SK-N-MC (cell line): ENCODE results near the gene PTPRN2.

Experiments
- DNase-seq: peaks from one replicate; pipeline ENCODE4 v3.0.0-alpha.2; 2011; ENCODE audit warnings: low read depth, low spot score
- H3K27ac ChIP-seq: fragments of 200-600 bp; sonication (generic); 2 replicates; pipeline ENCODE4 v1.5.1; 2016; ENCODE audit warnings: mixed run types
- H3K36me3 ChIP-seq: fragments of 200-600 bp; sonication (generic); 2 replicates; pipeline ENCODE4 v1.6.1; 2017; ENCODE audit warnings: antibody characterized with exemption, low read length, mixed read lengths; ENCODE audit not compliant: insufficient read depth
- H3K4me3 ChIP-seq: fragments of 200-600 bp; sonication (generic); 2 replicates; pipeline ENCODE4 v1.5.1; 2016
- H3K9ac ChIP-seq: fragments of 200-600 bp; sonication (generic); 2 replicates; pipeline ENCODE4 v1.8.0; 2017; ENCODE audit warnings: mixed run types, mixed read lengths; ENCODE audit not compliant: insufficient read length
- H3K9me3 ChIP-seq: fragments of 200-600 bp; sonication (generic); 2 replicates; pipeline ENCODE4 v1.6.1; 2017; ENCODE audit warnings: low read depth, mild to moderate bottlenecking, antibody characterized with exemption, low read length, moderate library complexity, mixed read lengths
- EZH2 ChIP-seq: fragments of 200-600 bp; sonication (generic); IDR thresholded peaks from one replicate; pipeline ENCODE4 v1.6.1; 2017; ENCODE audit warnings: antibody characterized with exemption
- FOXP2 ChIP-seq: optimal IDR thresholded peaks from 2 replicates; pipeline ENCODE3; 2011; ENCODE audit warnings: mild to moderate bottlenecking, moderate library complexity; ENCODE audit not compliant: insufficient read depth; ENCODE audit errors: extremely low read length, control extremely low read depth
- POLR2AphosphoS5 ChIP-seq: IDR thresholded peaks from 2 replicates; pipeline ENCODE4 v1.6.1; 2012; ENCODE audit warnings: mild to moderate bottlenecking, low read depth, low read length, borderline replicate concordance

The PTPRN2 gene

DNA sequence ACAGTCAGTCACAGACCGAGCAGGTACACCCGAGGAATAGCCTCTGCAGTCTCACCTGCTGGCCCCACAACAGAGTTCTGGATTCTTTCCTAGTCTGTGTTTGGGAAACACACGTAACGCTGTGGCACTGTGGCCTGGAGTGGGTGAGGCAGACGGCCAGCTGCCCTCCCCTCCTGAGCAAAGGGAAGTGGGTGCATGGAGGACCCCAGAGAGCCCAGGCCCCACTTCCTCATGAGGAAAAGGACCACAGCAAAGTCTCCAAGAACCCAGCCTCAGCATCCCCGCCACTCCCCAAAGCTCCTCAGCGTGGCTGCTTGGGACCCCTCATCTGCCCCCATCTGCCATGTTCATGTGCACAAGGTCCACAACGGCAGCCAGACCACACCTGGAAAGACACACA lies 530.2 kb downstream of the PTPRN2 start:
- TF ChIP-seq FOXP2 (no peak), EZH2 (no peak), POLR2AphosphoS5 (no peak)
- Histone ChIP-seq H3K9ac (no peak overlapping the region), H3K36me3 (no peaks in the 10 kb centered on the region), H3K9me3 (no peaks in the 10 kb centered on the region), H3K4me3 (no peak overlapping the region), H3K27ac (no peak overlapping the region)
- no peak for DNase-seq

DNA sequence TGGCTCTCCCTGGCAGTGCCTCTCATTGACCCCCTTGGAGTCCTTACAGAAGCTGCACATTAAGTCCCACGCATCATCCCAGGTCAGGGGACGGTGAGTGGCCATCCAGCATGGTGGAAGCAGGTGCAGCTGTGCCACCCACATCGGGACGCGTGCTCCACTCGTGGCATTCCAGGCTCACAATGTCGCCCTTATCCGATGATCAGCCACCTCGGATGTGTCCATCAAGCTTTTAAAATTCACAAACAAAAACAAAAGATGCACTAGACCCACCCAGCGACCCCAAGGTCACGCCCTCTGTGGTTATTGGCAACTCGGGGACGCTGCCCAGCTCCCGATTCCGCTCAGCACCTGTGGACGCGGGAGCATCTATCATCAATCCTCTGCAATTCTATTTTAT lies 530.9 kb downstream of the PTPRN2 start:
- no peak overlapping the region for H3K27ac ChIP-seq
- no peaks in the 10 kb centered on the region for H3K9me3 ChIP-seq
- DNase-seq: no peak
- no peaks in the 10 kb centered on the region for H3K36me3 ChIP-seq
- no peak overlapping the region for H3K9ac ChIP-seq
- TF ChIP-seq FOXP2: no peak
- no peak for TF ChIP-seq POLR2AphosphoS5
- TF ChIP-seq EZH2: no peak
- H3K4me3 ChIP-seq: no peak overlapping the region

DNA sequence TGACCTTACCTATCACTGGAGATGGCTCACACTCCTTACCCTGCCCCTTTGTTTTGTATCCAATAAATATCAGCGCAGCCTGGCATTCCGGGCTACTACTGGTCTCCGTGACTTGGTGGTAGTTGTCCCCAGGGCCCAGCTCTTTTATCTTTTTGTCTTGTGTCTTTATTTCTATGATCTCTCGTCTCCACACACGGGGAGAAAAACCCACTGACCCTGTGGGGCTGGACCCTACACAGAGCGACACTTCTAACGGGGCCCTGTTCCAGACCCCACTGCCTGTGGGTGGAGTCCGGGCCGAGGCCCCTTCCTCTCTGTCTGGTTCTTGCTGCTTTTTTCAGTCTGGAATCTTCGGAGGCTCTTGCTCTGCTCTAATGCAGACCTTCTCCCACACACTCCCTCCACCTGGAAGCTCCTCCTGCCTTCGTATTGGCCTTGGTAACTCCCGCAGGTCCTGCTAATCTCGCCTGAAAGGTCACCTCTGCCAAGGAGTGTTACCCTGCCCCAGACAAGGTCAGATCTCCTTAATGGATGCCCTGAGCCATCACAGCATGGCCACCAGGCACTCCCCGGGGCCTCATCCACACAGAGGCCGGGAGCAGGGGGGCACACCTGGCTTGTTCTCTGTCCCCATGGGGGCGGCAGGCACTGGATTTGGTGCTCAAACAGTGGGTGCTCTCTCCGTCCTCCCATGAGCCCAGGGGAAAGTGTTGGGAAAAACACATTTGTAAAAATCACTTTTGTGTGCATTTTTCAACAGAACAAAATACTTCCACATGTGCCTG lies 531.7 kb downstream of the PTPRN2 start:
- no peak for DNase-seq
- no peak overlapping the region for H3K27ac ChIP-seq
- no peaks in the 10 kb centered on the region for H3K36me3 ChIP-seq
- H3K4me3 ChIP-seq: no peak overlapping the region
- TF ChIP-seq FOXP2 (no peak), POLR2AphosphoS5 (no peak), EZH2 (no peak)
- no peak overlapping the region for H3K9ac ChIP-seq
- no peaks in the 10 kb centered on the region for H3K9me3 ChIP-seq

DNA sequence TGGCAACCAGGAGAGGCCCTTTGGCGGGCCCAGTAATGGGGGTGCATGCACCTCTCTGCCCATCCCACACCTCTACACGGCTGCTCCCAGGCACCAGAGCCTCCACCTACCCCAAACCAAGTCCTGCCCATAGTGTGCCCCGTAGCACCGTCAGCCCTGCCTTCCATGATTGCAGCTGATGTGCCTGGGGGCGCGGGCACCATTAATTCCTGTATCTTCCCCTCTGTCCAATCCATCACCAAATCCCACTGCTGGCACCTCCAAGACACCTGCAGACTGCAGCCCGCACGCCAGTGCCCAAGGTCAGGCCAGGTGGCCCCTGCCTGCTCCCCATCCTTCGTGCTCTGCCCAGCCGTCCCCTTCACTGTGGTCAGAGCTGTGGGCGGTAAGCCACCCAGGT lies 533.0 kb downstream of the PTPRN2 start:
- TF ChIP-seq EZH2: no peak
- no peak for TF ChIP-seq POLR2AphosphoS5
- TF ChIP-seq FOXP2: no peak
- no peak overlapping the region for H3K27ac ChIP-seq
- DNase-seq: no peak
- H3K36me3 ChIP-seq: no peaks in the 10 kb centered on the region
- H3K4me3 ChIP-seq: no peak overlapping the region
- H3K9ac ChIP-seq: no peak overlapping the region
- no peaks in the 10 kb centered on the region for H3K9me3 ChIP-seq

DNA sequence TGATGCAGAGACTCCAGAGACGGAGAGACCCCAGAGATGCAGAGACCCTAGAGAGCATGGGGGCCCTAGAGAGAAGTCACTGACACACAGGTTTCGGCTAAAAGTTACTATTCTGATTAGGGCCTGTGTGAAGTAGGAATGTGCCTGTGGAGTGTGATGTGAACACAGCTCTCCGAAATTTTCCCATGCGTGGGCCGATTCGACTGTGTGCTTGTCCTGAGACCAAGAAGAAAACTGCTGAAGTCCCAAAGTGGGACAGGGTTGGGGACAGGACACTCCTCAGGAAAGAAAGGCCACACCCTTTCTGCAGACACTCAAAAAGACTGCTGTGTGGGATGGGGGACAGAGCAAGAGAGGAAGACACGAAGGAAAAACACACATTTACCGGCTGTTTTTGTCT lies 533.5 kb downstream of the PTPRN2 start:
- Histone ChIP-seq H3K27ac (no peak overlapping the region), H3K9ac (no peak overlapping the region), H3K4me3 (no peak overlapping the region), H3K36me3 (no peaks in the 10 kb centered on the region), H3K9me3 (no peaks in the 10 kb centered on the region)
- no peak for DNase-seq
- no peak for TF ChIP-seq EZH2
- TF ChIP-seq POLR2AphosphoS5: no peak
- no peak for TF ChIP-seq FOXP2

DNA sequence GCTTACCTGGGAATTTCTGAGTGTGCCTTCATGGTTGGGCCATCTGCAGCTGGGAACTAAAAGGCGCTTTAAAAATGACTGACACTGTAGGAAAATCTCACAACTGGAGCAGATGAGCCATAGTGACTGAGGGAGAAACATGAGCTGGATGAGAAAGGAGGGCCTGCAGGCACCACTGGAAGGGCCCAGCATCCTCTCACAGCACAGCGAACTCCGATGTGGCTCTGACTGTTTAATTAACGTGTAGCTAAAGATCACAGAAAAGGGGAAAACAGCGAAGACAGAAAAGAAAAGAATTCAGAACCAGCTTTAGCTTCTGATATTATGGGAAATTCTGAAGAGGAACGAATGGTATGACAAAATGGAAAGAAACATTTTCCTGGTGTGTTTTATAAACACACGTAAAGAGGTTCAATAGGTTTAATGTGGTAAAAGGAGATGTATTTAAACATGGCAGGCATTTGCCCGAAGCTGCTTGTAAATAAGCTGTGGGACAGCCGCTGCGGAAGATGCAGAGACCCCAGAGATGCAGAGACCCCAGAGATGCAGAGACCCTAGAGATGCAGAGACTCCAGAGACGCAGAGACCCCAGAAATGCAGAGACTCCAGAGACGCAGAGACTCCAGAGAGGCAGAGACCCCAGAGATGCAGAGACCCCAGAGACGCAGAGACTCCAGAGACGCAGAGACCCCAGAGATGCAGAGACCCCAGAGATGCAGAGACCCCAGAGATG lies 534.3 kb downstream of the PTPRN2 start:
- Histone ChIP-seq H3K27ac (no peak overlapping the region), H3K36me3 (no peaks in the 10 kb centered on the region), H3K4me3 (no peak overlapping the region), H3K9me3 (no peaks in the 10 kb centered on the region), H3K9ac (no peak overlapping the region)
- no peak for DNase-seq
- no peak for TF ChIP-seq POLR2AphosphoS5
- no peak for TF ChIP-seq EZH2
- TF ChIP-seq FOXP2: no peak

DNA sequence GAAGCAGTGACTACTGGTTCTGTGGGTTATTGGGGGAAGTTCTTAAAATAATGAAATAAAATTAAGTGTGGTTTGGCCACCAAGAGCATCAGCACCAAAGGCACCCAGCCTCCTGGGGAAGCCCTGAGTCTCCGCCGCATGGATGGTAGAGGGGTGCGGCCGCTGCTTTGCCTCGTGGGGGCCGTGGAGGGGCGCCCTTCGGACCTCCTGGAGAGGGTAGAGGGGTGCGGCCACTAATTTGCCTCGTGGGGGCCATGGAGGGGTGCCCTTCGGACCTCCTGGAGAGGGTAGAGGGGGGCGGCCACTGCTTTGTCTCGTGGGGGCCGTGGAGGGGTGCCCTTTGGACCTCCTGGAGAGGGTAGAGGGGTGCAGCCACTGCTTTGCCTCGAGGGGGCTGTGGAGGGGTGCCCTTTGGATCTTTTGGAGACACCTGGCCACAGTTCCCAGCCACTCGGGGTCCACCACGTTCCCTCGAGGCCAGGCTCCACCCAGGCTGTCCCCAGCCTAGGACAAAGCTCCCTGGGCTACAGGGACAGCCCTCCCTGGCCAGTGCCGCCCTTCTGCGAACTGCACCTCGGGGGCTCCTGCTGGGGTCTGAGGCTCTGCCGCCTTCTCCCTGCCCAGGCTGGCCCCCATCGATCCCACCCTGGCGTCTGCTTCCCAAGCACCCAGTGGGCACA lies 535.1 kb downstream of the PTPRN2 start:
- TF ChIP-seq FOXP2: no peak
- no peak for DNase-seq
- no peaks in the 10 kb centered on the region for H3K9me3 ChIP-seq
- no peak overlapping the region for H3K4me3 ChIP-seq
- no peak overlapping the region for H3K27ac ChIP-seq
- H3K36me3 ChIP-seq: no peaks in the 10 kb centered on the region
- H3K9ac ChIP-seq: no peak overlapping the region

DNA sequence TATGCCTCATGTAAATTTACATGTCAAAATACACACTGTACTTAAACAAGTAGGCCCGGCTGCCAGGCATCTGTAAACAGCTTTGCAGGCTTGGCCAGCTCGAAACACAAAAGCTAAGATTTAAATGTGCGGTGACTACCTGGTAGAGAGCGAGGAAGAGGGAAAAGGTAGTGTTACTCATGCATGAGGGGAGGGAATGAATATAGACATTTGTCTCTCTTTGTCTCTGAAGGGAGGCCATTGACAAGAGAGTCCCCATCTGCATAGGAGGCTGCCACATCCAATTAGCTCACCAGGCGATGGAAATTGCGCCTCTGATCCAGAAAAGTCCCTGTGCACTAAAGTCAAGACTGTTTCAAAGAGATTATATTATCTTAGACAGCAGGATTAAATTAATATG lies 535.8 kb downstream of the PTPRN2 start:
- no peak overlapping the region for H3K4me3 ChIP-seq
- DNase-seq: no peak
- H3K9me3 ChIP-seq: no peaks in the 10 kb centered on the region
- H3K9ac ChIP-seq: no peak overlapping the region
- no peak for TF ChIP-seq FOXP2
- TF ChIP-seq POLR2AphosphoS5: no peak
- TF ChIP-seq EZH2: peak; percentile 17
- no peak overlapping the region for H3K27ac ChIP-seq
- H3K36me3 ChIP-seq: no peaks in the 10 kb centered on the region
